H1 (cell line): Measurements from ENCODE around the gene ARHGAP18. TPM values are rescaled to one million over a fixed set of nuclear protein-coding genes. Genes with fewer than 3 reads are reported as not detected.

ENCODE experiments used
- CTCF ChIA-PET: fragments of 300-600 bp; sonication (Branson Sonifier 250); formaldehyde crosslinking; loops from one replicate; lab custom pipeline; 2021; ENCODE audit not compliant: partially characterized antibody; lab: Charles Lee
- POLR2A ChIA-PET: fragments of 300-600 bp; sonication (Branson Sonifier 250); formaldehyde crosslinking; loops from one replicate; lab custom pipeline; 2021; ENCODE audit warnings: inconsistent platforms; ENCODE audit not compliant: partially characterized antibody; lab: Charles Lee
- DNase-seq, 2 experiments: peaks; one replicate each; pipeline versions ENCODE4 v3.0.0 to v3.0.0-alpha.2; 2010 to 2022; ENCODE audit warnings: low spot score in 2 of 2, low read depth in 1 of 2, mixed read lengths in 1 of 2
- FAIRE-seq: peaks from 2 replicates; lab custom pipeline; 2011; peaks lifted over from hg19 to GRCh38; lab: Jason Lieb, UNC
- H2AFZ ChIP-seq: 2 replicates; pipeline ENCODE4 v1.8.1; 2012; ENCODE audit warnings: low read length, inconsistent platforms
- H2AK5ac ChIP-seq: 2 replicates; pipeline ENCODE4 v1.6.1; 2013; ENCODE audit warnings: low read depth, low read length
- H2BK120ac ChIP-seq: replicated peaks from 2 replicates; pipeline ENCODE3; 2013; ENCODE audit warnings: low read depth, low read length, inconsistent platforms
- H2BK12ac ChIP-seq: 2 replicates; pipeline ENCODE4 v1.6.1; 2013; ENCODE audit warnings: low read depth, low read length
- H2BK15ac ChIP-seq: 2 replicates; pipeline ENCODE4 v1.6.1; 2013; ENCODE audit warnings: low read length
- H2BK20ac ChIP-seq: 2 replicates; pipeline ENCODE4 v1.6.1; 2013; ENCODE audit warnings: low read length
- H2BK5ac ChIP-seq: 2 replicates; pipeline ENCODE4 v1.6.1; 2013; ENCODE audit warnings: low read depth, low read length
- H3K14ac ChIP-seq: 2 replicates; pipeline ENCODE4 v1.6.1; 2013; ENCODE audit warnings: inconsistent platforms; ENCODE audit not compliant: insufficient read length
- H3K18ac ChIP-seq: 2 replicates; pipeline ENCODE4 v1.6.1; 2013; ENCODE audit warnings: low read length; ENCODE audit errors: extremely low read depth
- H3K23ac ChIP-seq: 2 replicates; pipeline ENCODE4 v1.6.1; 2013; ENCODE audit warnings: inconsistent platforms; ENCODE audit not compliant: insufficient read length
- H3K23me2 ChIP-seq: 2 replicates; pipeline ENCODE4 v1.6.1; 2013; ENCODE audit warnings: low read depth, low read length
- H3K27ac ChIP-seq: 2 replicates; pipeline ENCODE4 v1.6.1; 2011; ENCODE audit warnings: low read depth, low read length, inconsistent platforms
- H3K27me3 ChIP-seq, 4 experiments: replicated peaks in 1 of 4; 1 replicate in 1 of 4; 2 replicates in 3 of 4; pipeline versions ENCODE4 v1.6.1 to v1.8.1; 2011 to 2013; ENCODE audit warnings: low read length in 3 of 4, mild to moderate bottlenecking in 3 of 4, inconsistent platforms in 2 of 4, mixed read lengths in 2 of 4, moderate library complexity in 1 of 4; ENCODE audit not compliant: control insufficient read depth in 3 of 4, insufficient read depth in 3 of 4; ENCODE audit errors: extremely low read depth in 1 of 4
- H3K36me3 ChIP-seq, 4 experiments: 2 replicates each; pipeline versions ENCODE4 v1.6.1 to v1.8.1; 2011 to 2013; ENCODE audit warnings: mild to moderate bottlenecking in 4 of 4, low read length in 3 of 4, moderate library complexity in 2 of 4, control low read depth in 1 of 4, inconsistent platforms in 1 of 4; ENCODE audit not compliant: insufficient read depth in 4 of 4, control insufficient read depth in 2 of 4
- H3K4ac ChIP-seq: replicated peaks from 2 replicates; pipeline ENCODE3; 2013; ENCODE audit warnings: low read length, low read depth, mixed read lengths, inconsistent platforms; ENCODE audit not compliant: insufficient read length
- H3K4me1 ChIP-seq, 4 experiments: replicated peaks in 1 of 4; 1 replicate in 1 of 4; 2 replicates in 3 of 4; pipeline versions ENCODE4 v1.6.1 to v1.8.1; 2011 to 2013; ENCODE audit warnings: low read length in 3 of 4, inconsistent platforms in 2 of 4, mixed read lengths in 1 of 4; ENCODE audit not compliant: insufficient read depth in 4 of 4, control insufficient read depth in 3 of 4
- H3K4me2 ChIP-seq, 2 experiments: 2 replicates each; pipeline versions ENCODE4 v1.6.1 to v1.8.1; 2011 to 2013; ENCODE audit warnings: low read depth in 2 of 2, low read length in 2 of 2, control low read depth in 1 of 2, inconsistent platforms in 1 of 2, mild to moderate bottlenecking in 1 of 2; ENCODE audit not compliant: insufficient read depth in 1 of 2
- H3K4me3 ChIP-seq, 4 experiments: fragments of 200-600, 300-600 bp in 1 of 4; sonication (generic), shearing (Covaris generic), sonication (Bioruptor Twin) in 1 of 4; 2 replicates each; pipeline versions ENCODE4 v1.5.1 to v1.8.1; 2011 to 2016; ENCODE audit warnings: low read length in 4 of 4, low read depth in 3 of 4, control low read depth in 2 of 4, inconsistent platforms in 2 of 4, mild to moderate bottlenecking in 2 of 4, mixed read lengths in 1 of 4, moderate library complexity in 1 of 4; ENCODE audit not compliant: insufficient read depth in 2 of 4; ENCODE audit errors: extremely low read depth in 1 of 4
- H3K56ac ChIP-seq: replicated peaks from 2 replicates; pipeline ENCODE3; 2013; ENCODE audit warnings: low read depth, mild to moderate bottlenecking, mixed read lengths, low read length, inconsistent platforms; ENCODE audit not compliant: insufficient read length
- H3K79me1 ChIP-seq: 2 replicates; pipeline ENCODE4 v1.6.1; 2013; ENCODE audit warnings: low read depth, low read length, control low read depth
- H3K79me2 ChIP-seq, 2 experiments: 2 replicates each; pipeline versions ENCODE4 v1.6.1 to v1.8.1; 2012 to 2013; ENCODE audit warnings: low read length in 2 of 2, mild to moderate bottlenecking in 2 of 2, inconsistent platforms in 1 of 2; ENCODE audit not compliant: insufficient read depth in 2 of 2, control insufficient read depth in 1 of 2
- H3K9ac ChIP-seq, 4 experiments: replicated peaks in 1 of 4; 1 replicate in 1 of 4; 2 replicates in 3 of 4; pipeline versions ENCODE4 v1.6.1 to v1.8.1; 2011 to 2013; ENCODE audit warnings: low read depth in 3 of 4, low read length in 3 of 4, control low read depth in 2 of 4, mild to moderate bottlenecking in 2 of 4, moderate library complexity in 2 of 4, inconsistent platforms in 1 of 4; ENCODE audit errors: extremely low read depth in 1 of 4
- H3K9me3 ChIP-seq, 2 experiments: 2 replicates each; pipeline versions ENCODE4 v1.6.1 to v1.8.1; 2012 to 2013; ENCODE audit warnings: mild to moderate bottlenecking in 2 of 2, moderate library complexity in 2 of 2, control low read depth in 1 of 2, inconsistent platforms in 1 of 2, low read depth in 1 of 2, low read length in 1 of 2, mixed read lengths in 1 of 2; ENCODE audit not compliant: insufficient read depth in 2 of 2
- H4K20me1 ChIP-seq, 2 experiments: replicated peaks in 1 of 2; 2 replicates each; pipeline versions ENCODE3 to v1.8.1; 2011 to 2013; ENCODE audit warnings: inconsistent platforms in 2 of 2, low read length in 2 of 2, mild to moderate bottlenecking in 1 of 2; ENCODE audit not compliant: insufficient read depth in 2 of 2, control insufficient read depth in 1 of 2
- H4K5ac ChIP-seq: 2 replicates; pipeline ENCODE4 v1.6.1; 2013; ENCODE audit warnings: low read length, low read depth, mixed read lengths, inconsistent platforms; ENCODE audit not compliant: insufficient read length
- H4K8ac ChIP-seq: 2 replicates; pipeline ENCODE4 v1.8.0; 2013; ENCODE audit warnings: mild to moderate bottlenecking, moderate library complexity, low read length, inconsistent platforms; ENCODE audit not compliant: insufficient read depth; ENCODE audit errors: extremely low read depth
- H4K91ac ChIP-seq: replicated peaks from 2 replicates; pipeline ENCODE3; 2013; ENCODE audit warnings: low read length, mixed read lengths, inconsistent platforms; ENCODE audit not compliant: insufficient read length
- POLR2AphosphoS5 ChIP-seq: IDR thresholded peaks from 2 replicates; pipeline ENCODE4 v1.6.1; 2011; ENCODE audit warnings: low read depth, low read length
- WGBS, 2 experiments: shearing (Covaris generic) in 1 of 2; methylation state at CpG; one replicate each; pipeline versions ENCODE4 v1.1.6 to v1.1.7; 2013 to 2015; ENCODE audit warnings: low lambda C conversion rate in 2 of 2, mixed read lengths in 2 of 2, inconsistent platforms in 1 of 2, low coverage in 1 of 2, missing lambda C conversion rate in 1 of 2; ENCODE audit not compliant: insufficient replicate concordance in 2 of 2, insufficient coverage in 1 of 2, insufficient read length in 1 of 2; ENCODE audit errors: extremely low coverage in 1 of 2, missing lambda C conversion rate in 1 of 2; 5-methylcytosine and 5-hydroxymethylcytosine counted together
- polyA plus RNA-seq, 7 experiments: library from polyadenylated mRNA; depleted of rRNA in 3 of 7; stranded (reverse) in 5 of 7; unstranded in 2 of 7; fragments of >200 nt in 5 of 7; fragments of 200-250 nt in 2 of 7; gene quantifications; 1 replicate in 5 of 7; 2 replicates in 1 of 7; 4 replicates in 1 of 7; pipeline versions ENCODE4 v1.2.1 to v1.2.3, GENCODE V29; 2011 to 2013; ENCODE audit warnings: missing spikeins in 2 of 7, mixed read lengths in 2 of 7
- total RNA-seq: library from RNA; stranded (reverse); fragmentation: NEBNext Ultra II Directional; extraction: Animal tissue kit (Norgen Biotek cat#: 25700); gene quantifications from 2 replicates; pipeline ENCODE4 v1.2.1, GENCODE V29; 2021

The ARHGAP18 gene
- total and polyA plus RNA-seq, 2 of the 8 experiments (the other 6 are each of a cell fraction or from before 2014, with no cell fraction given) = 0.83 to 4.5 TPM

DNA sequence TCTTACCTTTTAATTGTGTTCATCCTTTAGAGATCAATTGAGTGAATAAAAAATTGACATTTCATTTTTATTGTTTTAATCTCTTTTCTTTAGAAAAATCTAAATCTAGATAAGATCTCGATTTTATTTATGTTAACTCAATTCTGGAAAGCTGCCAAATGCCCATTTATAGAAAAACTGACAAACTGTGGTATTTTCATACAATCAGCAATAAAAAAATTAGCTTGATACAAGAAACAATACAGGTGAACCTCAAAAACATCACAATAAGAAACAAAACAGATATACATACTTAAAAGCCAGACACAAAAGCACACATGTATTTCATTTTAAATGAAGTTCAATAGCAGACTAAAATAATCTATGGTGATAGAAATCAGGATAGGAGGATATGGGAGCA lies 30.0 kb upstream of the ARHGAP18 start:
- H4K91ac ChIP-seq = no peak overlapping the region
- CTCF ChIA-PET = interaction anchor here (0.7 to 6.9 kb wide), 2 partner anchors 9 to 55 kb away, joined by 3 to 40 read pairs; no protein-coding TSS in a partner anchor
- no peak overlapping the region for H3K4me2 ChIP-seq
- no peaks in the 10 kb centered on the region for H3K79me1 ChIP-seq
- H3K56ac ChIP-seq = no peak overlapping the region
- no peak overlapping the region for H2BK20ac ChIP-seq
- no peak for TF ChIP-seq POLR2AphosphoS5
- TF ChIP-seq, all 59 proteins: peak for 0
- H3K23me2 ChIP-seq = no peaks in the 10 kb centered on the region
- H2AK5ac ChIP-seq = no peak overlapping the region
- no peak overlapping the region for H3K14ac ChIP-seq
- H3K23ac ChIP-seq = no peak overlapping the region
- H2BK5ac ChIP-seq = no peak overlapping the region
- H3K4me3 ChIP-seq = no peak overlapping the region
- 74% methylated on average over 1 of the region's 1 CpG; no CpG with 5 or more reads in 1 of the 2 experiments for WGBS, 2 experiments
- no peaks in the 10 kb centered on the region for H3K9me3 ChIP-seq
- no peak overlapping the region for H3K9ac ChIP-seq
- no peaks in the 10 kb centered on the region for H3K36me3 ChIP-seq
- DNase-seq (no peak), FAIRE-seq (no peak)
- H4K5ac ChIP-seq = no peak overlapping the region
- H3K27ac ChIP-seq = no peak overlapping the region
- H2AFZ ChIP-seq = no peak overlapping the region
- H2BK120ac ChIP-seq = no peak overlapping the region
- H4K8ac ChIP-seq = no peak overlapping the region
- H4K20me1 ChIP-seq = no peaks in the 10 kb centered on the region
- POLR2A ChIA-PET = no interaction called here
- H3K18ac ChIP-seq = no peak overlapping the region
- H2BK12ac ChIP-seq = no peak overlapping the region
- H3K79me2 ChIP-seq = no peaks in the 10 kb centered on the region
- H2BK15ac ChIP-seq = no peak overlapping the region
- H3K4ac ChIP-seq = no peak overlapping the region
- H3K4me1 ChIP-seq = no peaks in the 10 kb centered on the region
- no peaks in the 10 kb centered on the region for H3K27me3 ChIP-seq
